Nucleus accumbens (tissue), 56 donors: Measurements from ENCODE around the gene CLSTN2.

Experiments
- DNase-seq, 56 donors: peaks; one replicate each; lab custom pipeline; 2025; lab: John Stamatoyannopoulos, UW

The CLSTN2 gene

DNA sequence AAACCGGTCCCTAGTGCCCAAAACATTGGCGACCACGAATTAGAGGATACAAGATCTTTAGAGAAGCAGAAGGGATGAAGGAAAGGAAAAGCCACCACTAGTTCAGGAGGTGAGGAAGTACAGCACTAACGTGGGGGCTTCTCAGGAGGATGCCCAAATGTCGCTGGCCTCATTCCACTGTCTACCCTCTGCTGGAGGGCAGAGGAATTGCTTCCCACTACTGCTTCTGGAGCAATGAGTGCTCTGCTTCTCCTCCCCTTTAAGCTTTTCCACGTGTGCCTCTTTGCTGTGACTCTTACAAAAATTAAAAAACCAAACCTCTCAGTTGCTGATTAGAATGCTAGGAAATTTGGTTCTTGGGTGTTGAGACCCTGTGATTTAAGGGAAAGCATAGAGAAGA, 281.3 kb downstream of the CLSTN2 start:
- no peak for DNase-seq

- DNase-seq, result no peak
Measured at GRCh38 chr3:140219291-140219690, 284.3 kb downstream of the CLSTN2 start.

DNA sequence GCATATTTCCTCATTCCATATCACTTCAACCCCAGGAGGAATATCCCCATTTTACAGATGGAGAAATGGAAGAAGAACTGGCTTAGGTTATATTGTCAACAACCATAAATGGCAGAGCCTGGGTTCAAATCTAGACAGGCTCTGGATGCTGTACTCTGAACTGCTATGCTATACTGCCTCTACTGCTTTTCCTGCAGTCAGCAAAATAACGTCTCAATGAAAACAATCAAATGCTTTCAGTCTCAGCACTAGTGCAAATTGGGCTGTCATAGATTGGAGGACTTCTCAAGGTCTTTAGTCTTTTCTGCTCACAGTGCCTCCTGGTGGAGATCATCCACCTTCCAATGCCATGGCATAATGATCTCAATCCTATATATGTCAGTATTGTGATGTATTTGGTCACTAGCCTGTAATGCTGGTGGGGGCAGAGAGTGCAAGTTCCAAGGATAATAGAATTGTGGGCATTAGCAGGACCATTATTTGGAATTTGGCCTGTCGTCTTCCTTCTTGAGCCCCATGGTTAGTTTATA, 285.0 kb downstream of the CLSTN2 start:
- no peak for DNase-seq

- DNase-seq, result no peak
Measured at GRCh38 chr3:140223197-140223596, 288.2 kb downstream of the CLSTN2 start.

DNA sequence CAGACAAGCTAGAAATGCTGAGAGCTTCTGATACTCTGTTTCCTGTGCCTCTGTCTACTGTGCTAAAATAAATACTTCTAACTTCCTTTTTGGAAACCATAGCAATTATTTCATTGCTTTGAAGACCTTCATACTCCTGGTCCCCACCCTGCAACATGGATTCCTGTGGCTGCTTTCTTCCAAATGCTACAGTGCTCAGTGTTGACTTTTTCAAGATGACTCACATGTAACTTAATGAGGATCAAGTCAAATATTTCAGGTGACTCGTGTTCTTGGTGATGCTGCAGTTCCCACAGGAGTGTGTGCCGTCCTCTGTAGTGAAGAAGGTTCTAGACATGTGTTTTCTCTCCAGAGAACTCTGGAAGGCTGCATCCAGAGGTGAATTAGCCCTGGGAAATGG, 288.6 kb downstream of the CLSTN2 start:
- no peak for DNase-seq

DNA sequence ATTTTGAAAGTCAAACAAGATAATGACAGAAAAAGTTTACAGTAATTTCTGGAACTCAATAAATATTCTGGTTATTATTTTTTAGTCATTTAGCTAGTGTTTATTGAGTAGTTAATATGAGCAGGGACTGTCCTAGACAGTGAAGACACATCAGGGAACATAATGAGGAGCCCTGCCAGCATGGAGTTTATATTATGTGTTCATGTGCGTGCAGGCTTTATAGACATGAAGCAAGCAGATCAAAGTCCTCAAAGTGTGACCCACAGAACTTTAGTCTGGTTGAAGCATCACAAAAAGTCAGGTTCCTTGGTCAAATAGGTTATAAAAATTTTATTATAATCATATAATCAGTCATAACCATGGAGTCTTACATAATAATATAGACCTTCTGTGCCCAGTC, 289.3 kb downstream of the CLSTN2 start:
- no peak for DNase-seq

DNA sequence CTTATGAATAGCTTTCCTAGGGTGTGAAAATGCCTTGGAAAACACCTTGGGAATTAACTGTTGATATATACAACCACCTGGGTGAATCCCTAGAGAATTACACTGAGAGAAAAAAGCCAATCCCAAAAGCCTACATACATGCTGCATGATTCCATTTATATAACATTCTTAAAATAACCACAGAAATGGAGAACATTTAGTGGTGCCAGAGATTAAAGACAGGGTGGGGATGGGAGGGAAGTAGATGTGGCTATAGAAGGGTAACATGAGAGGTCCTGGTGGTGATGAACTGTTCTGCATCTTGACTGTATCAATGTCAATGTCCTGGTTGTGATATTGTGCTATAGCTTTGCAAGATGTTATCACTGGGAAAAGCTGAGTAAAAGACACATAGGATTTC, 291.0 kb downstream of the CLSTN2 start:
- DNase-seq, result no peak

GRCh38 chr3:140233702-140234101, 298.7 kb downstream of the CLSTN2 start:
- DNase-seq, result no peak

GRCh38 chr3:140234256-140234655, 299.3 kb downstream of the CLSTN2 start:
- no peak for DNase-seq

DNA sequence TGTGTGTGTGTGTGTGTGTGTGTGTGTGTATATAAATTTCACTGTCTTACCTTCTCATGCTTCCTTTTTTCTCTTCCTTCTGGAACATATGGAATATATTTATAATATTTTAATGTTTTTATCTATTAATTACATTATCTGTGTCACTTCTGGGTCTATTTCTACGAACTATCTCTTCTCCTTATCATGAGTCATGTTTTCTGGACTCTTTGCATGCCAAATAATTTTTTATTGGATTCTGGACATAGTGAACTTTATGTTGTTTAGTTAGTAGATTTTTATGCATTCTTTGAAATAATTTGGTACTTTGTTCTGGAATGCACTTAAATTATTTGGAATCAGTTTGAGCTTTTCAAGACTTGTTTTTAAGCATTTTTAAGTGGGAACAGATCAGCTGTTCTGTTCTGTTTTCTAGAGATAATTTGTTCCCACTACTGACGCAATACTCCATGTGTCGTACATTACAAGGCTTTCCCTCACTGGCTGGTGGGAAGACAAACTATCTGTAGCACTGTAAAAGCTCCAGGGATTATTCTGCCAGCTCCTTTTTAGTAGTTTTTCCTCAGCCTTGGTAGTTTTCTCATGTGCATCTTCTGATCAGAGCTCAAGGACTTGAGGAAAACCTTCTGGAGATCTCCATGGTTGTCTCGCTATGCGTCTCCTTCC, 302.0 kb downstream of the CLSTN2 start:
- DNase-seq, result no peak

GRCh38 chr3:140238646-140239314, 303.8 kb downstream of the CLSTN2 start:
- no peak for DNase-seq

GRCh38 chr3:140242818-140243276, 307.9 kb downstream of the CLSTN2 start:
- DNase-seq, result no peak

DNA sequence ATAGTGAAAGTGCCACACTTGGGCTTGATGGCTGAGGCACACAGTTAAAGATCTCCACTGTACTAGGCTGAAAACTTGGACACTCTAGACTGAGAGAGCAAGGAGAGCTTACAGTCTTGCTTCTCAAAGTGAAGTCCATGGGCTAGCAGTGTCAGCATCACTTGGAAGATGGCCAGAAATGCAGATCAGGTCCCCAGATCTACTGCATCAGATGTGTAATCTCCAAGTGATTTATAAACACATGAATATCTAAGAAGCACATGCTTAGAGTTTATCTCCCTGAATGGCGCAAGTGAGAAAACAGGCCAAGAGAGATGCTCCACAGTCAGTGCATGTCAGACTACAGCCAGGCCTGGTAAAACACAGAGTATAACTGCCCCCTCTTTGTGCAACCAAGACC, 308.6 kb downstream of the CLSTN2 start:
- DNase-seq, result no peak

- no peak for DNase-seq
Measured at GRCh38 chr3:140244893-140245292, 309.9 kb downstream of the CLSTN2 start.

DNA sequence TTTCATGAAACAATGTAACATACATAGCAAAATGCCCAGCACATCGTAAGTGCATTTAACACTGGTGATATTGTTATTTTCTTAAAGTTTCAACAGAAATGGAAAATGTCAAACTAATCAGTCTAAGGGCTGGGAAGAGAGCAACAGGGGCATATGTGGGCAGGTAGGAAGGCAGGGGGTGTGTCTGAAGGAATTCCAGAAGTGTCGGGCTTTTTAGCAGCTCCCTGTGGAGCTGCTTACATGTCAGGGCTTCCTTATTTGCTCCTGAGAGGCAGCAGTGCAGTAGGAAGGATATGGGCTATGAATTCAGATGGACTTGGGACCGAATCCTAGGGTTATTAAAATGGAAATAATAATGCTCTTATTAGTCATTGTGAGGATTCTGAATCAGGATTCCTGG, 311.6 kb downstream of the CLSTN2 start:
- no peak for DNase-seq

DNA sequence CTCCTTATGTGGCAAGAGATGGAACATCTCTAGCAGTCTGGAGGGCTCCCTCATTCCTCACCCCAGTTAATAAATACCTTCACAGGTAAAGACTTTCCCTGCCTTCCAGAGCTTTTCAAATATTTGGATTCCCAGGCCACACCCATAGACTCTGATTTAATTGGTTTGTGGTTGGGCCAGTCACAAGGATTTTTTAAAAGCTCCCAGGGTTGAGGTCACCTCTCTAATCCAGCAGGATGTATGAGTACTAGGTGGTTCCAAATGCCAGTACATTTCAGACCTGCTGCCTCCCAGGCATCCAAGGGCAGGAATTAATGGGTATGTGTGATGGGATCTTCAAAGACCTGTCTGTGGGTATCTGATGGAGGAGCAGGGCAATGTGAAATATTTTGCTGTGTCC, 312.8 kb downstream of the CLSTN2 start:
- DNase-seq, result no peak

DNA sequence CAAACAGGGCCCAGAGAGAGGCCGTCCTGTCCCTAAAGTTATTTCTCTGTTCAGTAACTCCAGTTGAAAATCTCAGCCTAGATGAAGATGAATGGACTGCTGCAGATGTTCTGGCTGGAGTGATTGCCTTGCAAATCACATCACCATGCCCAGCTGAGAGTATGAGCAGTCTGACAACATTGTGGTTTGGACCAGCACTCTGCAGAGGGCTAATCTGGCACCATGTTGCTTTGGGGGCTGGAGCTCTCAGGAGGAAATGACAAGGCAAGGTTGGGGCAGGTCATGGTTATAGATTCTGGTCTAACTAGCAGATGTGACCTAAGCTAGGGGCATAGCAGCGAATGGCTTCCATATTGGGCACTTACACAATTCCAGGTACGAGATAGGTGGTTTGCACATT, 314.2 kb downstream of the CLSTN2 start:
- DNase-seq, result peak in 2 of 56 donors; percentile 4 to 12

DNA sequence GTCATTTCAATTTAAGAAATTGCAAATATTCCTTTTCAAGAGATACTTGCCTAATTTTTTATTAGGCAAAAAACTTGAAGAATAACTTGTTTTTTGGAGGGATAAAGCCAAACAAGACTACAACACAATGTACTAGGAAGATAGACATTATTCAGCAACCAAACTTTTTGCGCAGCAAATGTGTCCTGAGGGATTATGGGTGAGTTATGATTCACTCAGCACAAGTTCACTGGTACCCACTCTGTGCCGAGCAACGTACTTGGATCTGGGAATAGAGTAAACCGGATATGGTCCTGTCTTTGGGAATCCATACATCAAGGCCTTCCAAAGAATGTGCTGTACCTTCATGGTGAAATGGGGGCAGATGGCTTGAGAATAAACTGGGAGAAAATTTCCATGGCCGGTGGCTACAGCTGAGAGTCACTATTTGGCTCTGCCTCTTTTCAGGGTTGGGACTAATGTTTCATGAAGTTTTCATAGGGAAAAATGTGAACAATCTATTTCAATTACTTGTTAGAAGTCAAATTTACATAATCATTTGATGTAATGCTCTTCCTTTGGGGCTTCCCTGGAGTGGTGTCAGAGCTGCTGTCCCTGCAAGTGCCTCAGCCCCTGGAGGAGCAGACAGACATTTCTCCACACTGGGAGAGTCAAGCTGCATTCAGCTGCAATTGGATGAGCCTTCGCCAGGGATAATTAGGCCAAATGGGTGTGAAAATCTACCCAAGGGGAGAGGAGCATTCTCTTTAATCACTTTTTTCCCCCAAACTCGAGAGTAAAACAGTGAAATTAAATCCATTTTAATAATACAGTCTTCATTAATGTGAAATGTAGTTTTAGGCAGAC, 315.2 kb downstream of the CLSTN2 start:
- no peak for DNase-seq

- DNase-seq, result no peak
Measured at GRCh38 chr3:140250945-140251344, 316.0 kb downstream of the CLSTN2 start.

- DNase-seq, result no peak
Measured at GRCh38 chr3:140251678-140252077, 316.7 kb downstream of the CLSTN2 start.
